GM10266 (cell line): ENCODE results near the gene RAVER2.

Experiments
- DNase-seq: peaks from one replicate; pipeline ENCODE4 v3.0.0; 2012; ENCODE audit errors: extremely low spot score
- TF ChIP-seq, protein P1 (sequence below): IDR thresholded peaks from 2 replicates; pipeline ENCODE4 v1.5.1; 2012; ENCODE audit warnings: mild to moderate bottlenecking, low read depth; ENCODE audit not compliant: control insufficient read depth, insufficient read depth; ENCODE audit errors: missing control alignments

The RAVER2 gene

DNA sequence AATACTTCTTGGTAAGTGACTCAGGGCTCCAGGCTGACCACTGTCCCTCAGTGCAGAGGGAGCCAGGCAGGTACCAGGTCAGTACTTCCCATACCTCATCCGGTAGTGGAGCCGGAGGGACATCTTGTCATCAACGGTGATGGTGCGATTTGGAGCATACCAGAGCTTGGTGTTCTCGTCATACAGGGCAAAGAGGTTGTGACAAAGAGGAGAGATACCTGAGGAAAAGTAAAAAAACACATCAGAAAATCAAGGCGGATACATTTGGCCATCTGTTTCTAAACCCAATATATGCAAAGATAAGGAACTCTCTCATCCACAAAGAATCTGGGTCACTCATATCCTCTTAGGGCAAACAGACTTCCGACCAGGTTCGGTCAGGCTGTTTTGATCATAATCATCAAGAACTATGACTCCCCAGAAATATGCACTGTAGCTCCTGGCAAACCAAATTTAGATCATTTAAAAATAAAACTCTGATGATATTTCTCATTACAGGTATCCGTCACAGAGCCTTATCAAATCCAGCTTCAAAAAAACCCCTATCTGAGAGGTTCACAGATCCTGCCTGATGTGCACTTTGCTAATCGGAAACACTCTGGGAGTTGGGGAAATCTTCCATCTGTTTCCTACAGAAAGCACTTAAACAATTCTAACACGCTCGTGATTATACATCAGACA, 134.2 kb downstream of the RAVER2 start:
- no peak for DNase-seq
- TF ChIP-seq, protein P1, sequence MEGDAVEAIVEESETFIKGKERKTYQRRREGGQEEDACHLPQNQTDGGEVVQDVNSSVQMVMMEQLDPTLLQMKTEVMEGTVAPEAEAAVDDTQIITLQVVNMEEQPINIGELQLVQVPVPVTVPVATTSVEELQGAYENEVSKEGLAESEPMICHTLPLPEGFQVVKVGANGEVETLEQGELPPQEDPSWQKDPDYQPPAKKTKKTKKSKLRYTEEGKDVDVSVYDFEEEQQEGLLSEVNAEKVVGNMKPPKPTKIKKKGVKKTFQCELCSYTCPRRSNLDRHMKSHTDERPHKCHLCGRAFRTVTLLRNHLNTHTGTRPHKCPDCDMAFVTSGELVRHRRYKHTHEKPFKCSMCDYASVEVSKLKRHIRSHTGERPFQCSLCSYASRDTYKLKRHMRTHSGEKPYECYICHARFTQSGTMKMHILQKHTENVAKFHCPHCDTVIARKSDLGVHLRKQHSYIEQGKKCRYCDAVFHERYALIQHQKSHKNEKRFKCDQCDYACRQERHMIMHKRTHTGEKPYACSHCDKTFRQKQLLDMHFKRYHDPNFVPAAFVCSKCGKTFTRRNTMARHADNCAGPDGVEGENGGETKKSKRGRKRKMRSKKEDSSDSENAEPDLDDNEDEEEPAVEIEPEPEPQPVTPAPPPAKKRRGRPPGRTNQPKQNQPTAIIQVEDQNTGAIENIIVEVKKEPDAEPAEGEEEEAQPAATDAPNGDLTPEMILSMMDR, result no peak

DNA sequence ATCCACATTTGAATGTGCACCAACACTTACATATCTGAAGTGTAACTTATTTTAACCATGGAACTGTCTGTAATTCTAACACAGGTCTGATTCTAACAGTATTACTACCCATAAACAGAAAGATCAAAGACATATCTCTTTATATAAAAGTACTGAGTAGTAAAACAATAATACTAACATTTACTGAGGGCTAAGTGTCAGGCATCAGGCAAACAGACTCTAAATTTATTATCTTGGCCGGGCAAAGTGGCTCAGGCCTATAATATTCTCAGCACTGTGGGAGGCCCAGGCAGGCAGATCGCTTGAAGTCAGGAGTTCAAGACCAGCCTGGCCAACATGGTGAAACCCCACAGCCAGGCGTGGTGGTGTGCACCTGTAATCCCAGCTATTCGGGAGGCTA, 135.6 kb downstream of the RAVER2 start:
- no peak for DNase-seq
- TF ChIP-seq, protein P1, result no peak

DNA sequence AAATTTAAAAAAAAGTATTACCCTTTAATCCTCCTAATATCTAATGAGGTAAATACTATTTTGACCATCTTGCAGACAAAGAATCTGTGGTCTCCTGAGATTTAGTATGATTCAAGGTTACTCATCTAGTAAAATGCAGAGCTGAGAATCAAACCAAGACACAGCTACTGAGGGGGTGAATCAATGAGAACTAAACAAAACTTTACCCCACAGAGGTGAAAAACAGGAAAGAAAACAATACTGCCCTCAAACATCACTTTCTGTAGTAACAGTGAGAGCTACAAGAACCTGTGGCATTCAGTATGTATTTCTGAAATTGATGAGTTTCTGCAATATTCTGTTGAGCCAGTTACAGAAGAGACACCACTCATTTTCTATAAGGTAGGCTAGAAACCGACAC, 136.4 kb downstream of the RAVER2 start:
- DNase-seq, result no peak

More for the DNA sequence above, 136.4 kb downstream of the RAVER2 start:
- TF ChIP-seq, protein P1, result no peak
